ENCODE results near the gene RETREG3. TPM values are rescaled to one million over a fixed set of nuclear protein-coding genes. Genes with fewer than 3 reads are reported as not detected.

RETREG3 gene
- total RNA-seq, 1 donor from 2014 or later: 75.4 TPM

GRCh38 chr17:42586514-42587230, 22.5 kb downstream of the RETREG3 start:
- intact Hi-C loops (cut with DNase I): no loop called here
- Histone ChIP-seq H3K36me3 (peaks cover 3 to 83% of the 10 kb centered on the region in 2 donors), H3K4me3 (no peak overlapping the region), H3K27ac (peak overlapping the region; percentile 14), H3K9me3 (no peaks in the 10 kb centered on the region), H3K4me1 (peaks cover 27% of the 10 kb centered on the region), H3K27me3 (no peaks in the 10 kb centered on the region)
- no peak for DNase-seq (ENCODE audit: extremely low spot score in 2 of 2)
- TF ChIP-seq POLR2A (IDR thresholded peaks at IDR 0.05) (no peak), POLR2AphosphoS5 (IDR thresholded peaks at IDR 0.05; ENCODE audit: insufficient read depth in 1 of 2, low read depth in 1 of 2) (peak in 1 of 2 donors; percentile 60), CTCF (IDR thresholded peaks at IDR 0.05) (no peak)

- H3K36me3 ChIP-seq: peaks cover 3 to 82% of the 10 kb centered on the region in 2 donors
- peaks cover 27% of the 10 kb centered on the region for H3K4me1 ChIP-seq
- TF ChIP-seq POLR2AphosphoS5 (IDR thresholded peaks at IDR 0.05; ENCODE audit: insufficient read depth in 1 of 2, low read depth in 1 of 2) (no peak), POLR2A (IDR thresholded peaks at IDR 0.05) (no peak), CTCF (IDR thresholded peaks at IDR 0.05) (no peak)
- no peak overlapping the region for H3K27ac ChIP-seq
- intact Hi-C loops (cut with DNase I): no loop called here
- H3K4me3 ChIP-seq: no peak overlapping the region
- H3K27me3 ChIP-seq: no peaks in the 10 kb centered on the region
- no peaks in the 10 kb centered on the region for H3K9me3 ChIP-seq
- no peak for DNase-seq (ENCODE audit: extremely low spot score in 2 of 2)
Measured at GRCh38 chr17:42585353-42585752, 23.8 kb downstream of the RETREG3 start.

- intact Hi-C loops (cut with DNase I): no loop called here
- Histone ChIP-seq H3K27ac (no peak overlapping the region), H3K36me3 (peaks cover 1 to 82% of the 10 kb centered on the region in 2 donors), H3K27me3 (no peaks in the 10 kb centered on the region), H3K4me1 (peaks cover 27% of the 10 kb centered on the region), H3K9me3 (no peaks in the 10 kb centered on the region), H3K4me3 (no peak overlapping the region)
- no peak for TF ChIP-seq CTCF (IDR thresholded peaks at IDR 0.05)
- no peak for TF ChIP-seq POLR2A (IDR thresholded peaks at IDR 0.05)
- no peak for TF ChIP-seq POLR2AphosphoS5 (IDR thresholded peaks at IDR 0.05; ENCODE audit: insufficient read depth in 1 of 2, low read depth in 1 of 2)
- no peak for DNase-seq (ENCODE audit: extremely low spot score in 2 of 2)
Measured at GRCh38 chr17:42584880-42585279, 24.3 kb downstream of the RETREG3 start.

GRCh38 chr17:42581744-42582270, 27.4 kb downstream of the RETREG3 start:
- no peak for DNase-seq (ENCODE audit: extremely low spot score in 2 of 2)
- Histone ChIP-seq H3K4me3 (no peak overlapping the region), H3K27me3 (no peaks in the 10 kb centered on the region), H3K4me1 (peaks cover 40% of the 10 kb centered on the region), H3K27ac (no peak overlapping the region), H3K36me3 (peaks cover 0 to 67% of the 10 kb centered on the region in 2 donors), H3K9me3 (no peaks in the 10 kb centered on the region)
- no peak for TF ChIP-seq POLR2AphosphoS5 (IDR thresholded peaks at IDR 0.05; ENCODE audit: insufficient read depth in 1 of 2, low read depth in 1 of 2)
- no peak for TF ChIP-seq CTCF (IDR thresholded peaks at IDR 0.05)
- TF ChIP-seq POLR2A (IDR thresholded peaks at IDR 0.05): no peak
- intact Hi-C loops (cut with DNase I): no loop called here
